ENCODE measurements around the gene ISG15.
"Not testable (repeated sequence)": the region's sequence is repeated elsewhere in the genome, so short reads cannot be mapped to it uniquely, and the experiment has no call there.

Gene ISG15

DNA sequence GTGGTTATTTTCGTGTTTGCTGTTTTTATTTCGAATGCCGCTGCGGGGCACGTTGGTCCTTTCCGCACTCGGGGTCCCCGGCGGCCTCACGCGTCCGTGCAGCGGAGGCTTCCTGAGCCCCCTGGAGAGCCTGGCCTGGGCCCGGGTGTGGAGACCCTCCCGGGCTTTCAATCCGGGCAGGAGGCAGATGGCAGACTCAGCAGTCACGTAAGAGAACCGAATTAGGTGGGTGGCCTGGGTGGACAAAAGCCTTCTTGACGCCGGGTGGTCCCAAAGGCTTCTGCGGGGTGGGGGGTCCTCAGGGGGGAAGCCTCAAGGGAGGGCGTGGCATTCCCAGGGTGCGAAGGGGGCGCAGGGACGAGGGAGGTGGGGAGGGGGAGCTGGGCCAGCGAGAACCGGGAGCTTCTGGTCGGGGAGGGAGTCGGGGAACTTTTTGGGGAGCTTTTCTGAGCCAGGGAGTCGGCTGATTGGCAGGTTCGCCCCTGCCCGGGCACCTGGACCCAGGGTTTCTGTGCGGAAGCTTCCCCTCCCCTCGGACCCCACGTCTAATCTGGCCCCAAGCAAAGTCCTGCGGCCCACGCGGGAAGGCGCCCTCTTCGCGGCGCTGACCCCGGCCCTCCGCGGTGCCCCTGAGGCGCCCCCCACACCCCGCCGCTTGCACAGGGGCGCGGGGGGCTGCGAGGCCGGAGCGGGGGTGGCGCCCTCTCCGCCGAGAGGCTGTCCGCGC lies 12.1 kb upstream of the ISG15 start:
- Histone ChIP-seq H3K4me1 (ENCODE audit: control insufficient read depth, insufficient read depth, low read length, poor library complexity, severe bottlenecking) (peaks cover 51% of the 10 kb centered on the region), H3K4me3 (ENCODE audit: insufficient read depth, low read depth, low read length, poor library complexity, severe bottlenecking) (peak overlapping the region; percentile 45), H3K9me3 (ENCODE audit: control insufficient read depth, low read length) (no peaks in the 10 kb centered on the region), H3K27me3 (replicated peaks; ENCODE audit: control insufficient read depth, insufficient read depth, low read length, poor library complexity, severe bottlenecking) (peaks cover 90% of the 10 kb centered on the region), H3K27ac (ENCODE audit: insufficient read depth, low read length, poor library complexity, severe bottlenecking) (no peak overlapping the region), H3K36me3 (ENCODE audit: control insufficient read depth, insufficient read depth, low read length) (no peaks in the 10 kb centered on the region)
- DNase-seq = no peak

DNA sequence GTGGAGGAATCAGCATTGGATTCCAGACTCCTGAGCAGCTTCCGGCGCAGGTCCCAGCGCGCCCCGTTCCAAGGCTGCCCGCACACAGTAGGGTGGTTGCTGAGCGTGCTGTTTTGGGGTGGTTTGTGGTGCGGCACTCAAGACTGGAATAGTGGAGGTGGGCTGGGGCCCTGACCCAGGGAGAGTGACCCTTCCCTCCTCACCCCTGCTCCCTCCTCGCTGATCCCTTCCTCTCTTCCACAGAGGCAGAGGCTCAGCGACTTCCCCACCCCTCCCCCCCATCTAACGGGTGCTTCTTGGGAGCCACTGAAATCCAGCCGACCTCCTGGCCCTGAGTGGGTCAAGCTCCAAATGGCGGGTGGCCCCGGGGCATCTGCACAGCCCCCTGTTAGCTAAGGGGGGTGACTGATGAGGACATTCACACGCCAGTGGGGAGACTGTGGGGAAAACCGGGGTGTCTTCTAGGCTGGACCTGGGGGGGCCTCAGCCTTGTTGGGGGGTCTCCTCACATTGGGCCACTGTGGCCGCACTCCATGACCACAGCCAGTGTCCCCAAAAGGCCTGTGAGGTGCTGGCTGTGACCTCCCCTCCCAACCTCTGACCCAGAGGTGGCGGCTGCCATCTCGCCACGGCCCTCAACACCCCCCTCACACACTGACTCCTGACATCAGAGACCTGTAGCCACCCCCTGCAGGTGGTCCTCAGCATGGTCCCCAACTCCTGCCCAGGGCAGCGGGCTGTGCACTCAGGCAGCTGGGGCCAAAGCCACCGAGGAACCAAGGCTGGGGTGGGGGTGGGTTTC lies 9.5 kb upstream of the ISG15 start:
- no peak for DNase-seq
- Histone ChIP-seq H3K9me3 (ENCODE audit: control insufficient read depth, low read length) (no peaks in the 10 kb centered on the region), H3K4me3 (ENCODE audit: insufficient read depth, low read depth, low read length, poor library complexity, severe bottlenecking) (no peak overlapping the region), H3K4me1 (ENCODE audit: control insufficient read depth, insufficient read depth, low read length, poor library complexity, severe bottlenecking) (peaks cover 41% of the 10 kb centered on the region), H3K36me3 (ENCODE audit: control insufficient read depth, insufficient read depth, low read length) (no peaks in the 10 kb centered on the region), H3K27me3 (replicated peaks; ENCODE audit: control insufficient read depth, insufficient read depth, low read length, poor library complexity, severe bottlenecking) (peaks cover 72% of the 10 kb centered on the region), H3K27ac (ENCODE audit: insufficient read depth, low read length, poor library complexity, severe bottlenecking) (no peak overlapping the region)

DNA sequence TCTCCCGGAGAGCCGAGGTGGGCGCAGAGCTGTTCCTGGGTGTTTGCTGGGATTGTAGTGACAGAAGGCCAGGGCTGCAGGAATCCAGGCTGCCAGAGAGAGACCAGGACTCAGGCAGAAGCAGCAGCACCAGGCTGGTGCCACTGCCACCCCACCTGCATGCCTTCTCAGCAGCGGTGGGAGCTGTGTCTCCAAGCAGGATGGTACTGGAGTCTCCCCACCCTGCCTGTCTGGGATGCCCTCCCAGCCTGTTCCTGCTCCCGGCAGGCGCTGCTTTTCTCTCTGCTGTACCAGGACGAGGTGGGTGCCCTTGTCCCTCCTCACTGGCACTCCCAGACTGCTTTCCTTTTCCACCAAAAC lies 8.9 kb upstream of the ISG15 start:
- no peak overlapping the region for H3K4me3 ChIP-seq (ENCODE audit: insufficient read depth, low read depth, low read length, poor library complexity, severe bottlenecking)
- no peak overlapping the region for H3K27ac ChIP-seq (ENCODE audit: insufficient read depth, low read length, poor library complexity, severe bottlenecking)
- no peaks in the 10 kb centered on the region for H3K36me3 ChIP-seq (ENCODE audit: control insufficient read depth, insufficient read depth, low read length)
- H3K4me1 ChIP-seq (ENCODE audit: control insufficient read depth, insufficient read depth, low read length, poor library complexity, severe bottlenecking) = peaks cover 35% of the 10 kb centered on the region
- DNase-seq = no peak
- H3K9me3 ChIP-seq (ENCODE audit: control insufficient read depth, low read length) = no peaks in the 10 kb centered on the region
- H3K27me3 ChIP-seq (replicated peaks; ENCODE audit: control insufficient read depth, insufficient read depth, low read length, poor library complexity, severe bottlenecking) = peaks cover 66% of the 10 kb centered on the region

DNA sequence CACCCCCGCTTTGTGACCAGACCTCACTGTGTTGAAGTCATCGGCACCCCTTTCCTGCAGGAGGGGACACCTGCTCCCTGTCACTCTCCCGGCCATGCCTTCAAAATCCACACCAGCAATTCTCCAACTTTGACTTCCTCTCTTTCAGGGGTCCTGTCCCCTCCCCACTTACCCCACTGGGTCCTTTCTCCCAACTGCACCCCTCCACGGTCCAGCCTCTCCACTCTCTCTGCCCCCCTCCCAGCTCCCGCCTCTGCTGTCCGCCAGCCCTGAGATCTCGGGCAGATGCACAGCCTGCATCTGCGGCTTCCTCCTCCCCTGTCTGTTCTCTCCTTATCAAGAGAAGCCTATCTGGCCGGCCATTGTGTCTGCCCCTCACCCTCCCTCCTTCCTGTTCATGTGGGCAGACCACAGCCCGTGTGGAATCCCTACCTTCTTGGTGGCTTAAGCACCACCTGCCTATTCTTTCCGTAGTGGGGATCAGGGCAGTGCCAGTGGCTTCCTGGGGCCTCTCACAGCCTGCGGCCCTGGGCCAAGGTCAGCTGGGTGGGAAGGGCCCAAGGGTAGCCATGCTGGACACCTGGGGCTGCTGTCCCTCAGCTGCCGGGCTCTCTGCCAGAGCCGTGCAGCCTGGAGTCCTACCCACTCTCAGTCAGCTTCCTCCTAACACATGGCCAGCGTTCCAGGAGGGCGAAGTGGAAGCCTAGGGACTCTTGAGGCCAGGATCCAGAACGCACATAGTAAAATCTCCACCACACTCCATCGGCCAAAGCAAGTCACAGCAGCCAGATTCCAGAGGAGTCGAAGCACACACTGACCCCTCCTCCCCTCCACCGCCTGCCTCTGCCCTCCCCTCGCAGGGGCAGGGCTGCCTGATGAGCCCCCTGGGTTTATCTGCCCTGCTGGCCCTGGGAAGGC lies 8.3 kb upstream of the ISG15 start:
- no peak for DNase-seq
- Histone ChIP-seq H3K9me3 (ENCODE audit: control insufficient read depth, low read length) (no peaks in the 10 kb centered on the region), H3K4me3 (ENCODE audit: insufficient read depth, low read depth, low read length, poor library complexity, severe bottlenecking) (no peak overlapping the region), H3K27me3 (replicated peaks; ENCODE audit: control insufficient read depth, insufficient read depth, low read length, poor library complexity, severe bottlenecking) (peaks cover 62% of the 10 kb centered on the region), H3K36me3 (ENCODE audit: control insufficient read depth, insufficient read depth, low read length) (no peaks in the 10 kb centered on the region), H3K27ac (ENCODE audit: insufficient read depth, low read length, poor library complexity, severe bottlenecking) (no peak overlapping the region), H3K4me1 (ENCODE audit: control insufficient read depth, insufficient read depth, low read length, poor library complexity, severe bottlenecking) (peaks cover 31% of the 10 kb centered on the region)

DNA sequence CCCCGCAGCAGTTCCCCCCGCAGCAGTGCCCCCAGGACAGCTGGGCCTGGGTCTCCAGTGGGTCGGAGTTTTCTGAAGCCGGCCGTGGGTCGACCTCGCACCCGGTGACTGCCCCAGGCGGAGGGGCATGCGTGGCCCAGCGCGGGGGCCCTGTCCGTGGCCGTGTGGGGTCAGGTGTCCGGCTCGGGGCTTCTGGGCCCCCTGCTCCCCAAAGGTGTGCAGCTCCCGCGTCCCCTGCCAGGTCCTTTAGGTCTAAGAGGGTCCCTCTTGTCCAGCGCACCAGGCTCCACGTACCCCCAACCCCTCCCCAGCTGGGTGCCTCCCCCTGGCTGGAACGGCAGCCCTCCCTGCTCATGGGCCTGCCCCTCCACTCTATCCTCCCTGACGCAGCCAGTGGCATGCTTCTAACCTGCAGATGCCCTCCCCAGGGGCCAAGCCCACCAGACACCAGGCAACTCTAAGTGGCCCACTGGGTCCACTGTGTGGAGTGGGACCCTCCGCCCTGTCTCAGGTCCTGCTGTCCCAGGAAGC lies 7.5 kb upstream of the ISG15 start:
- Histone ChIP-seq H3K36me3 (ENCODE audit: control insufficient read depth, insufficient read depth, low read length) (no peaks in the 10 kb centered on the region), H3K4me1 (ENCODE audit: control insufficient read depth, insufficient read depth, low read length, poor library complexity, severe bottlenecking) (peaks cover 23% of the 10 kb centered on the region), H3K27ac (ENCODE audit: insufficient read depth, low read length, poor library complexity, severe bottlenecking) (no peak overlapping the region), H3K4me3 (ENCODE audit: insufficient read depth, low read depth, low read length, poor library complexity, severe bottlenecking) (no peak overlapping the region), H3K27me3 (replicated peaks; ENCODE audit: control insufficient read depth, insufficient read depth, low read length, poor library complexity, severe bottlenecking) (peaks cover 54% of the 10 kb centered on the region), H3K9me3 (ENCODE audit: control insufficient read depth, low read length) (no peaks in the 10 kb centered on the region)
- no peak for DNase-seq

DNA sequence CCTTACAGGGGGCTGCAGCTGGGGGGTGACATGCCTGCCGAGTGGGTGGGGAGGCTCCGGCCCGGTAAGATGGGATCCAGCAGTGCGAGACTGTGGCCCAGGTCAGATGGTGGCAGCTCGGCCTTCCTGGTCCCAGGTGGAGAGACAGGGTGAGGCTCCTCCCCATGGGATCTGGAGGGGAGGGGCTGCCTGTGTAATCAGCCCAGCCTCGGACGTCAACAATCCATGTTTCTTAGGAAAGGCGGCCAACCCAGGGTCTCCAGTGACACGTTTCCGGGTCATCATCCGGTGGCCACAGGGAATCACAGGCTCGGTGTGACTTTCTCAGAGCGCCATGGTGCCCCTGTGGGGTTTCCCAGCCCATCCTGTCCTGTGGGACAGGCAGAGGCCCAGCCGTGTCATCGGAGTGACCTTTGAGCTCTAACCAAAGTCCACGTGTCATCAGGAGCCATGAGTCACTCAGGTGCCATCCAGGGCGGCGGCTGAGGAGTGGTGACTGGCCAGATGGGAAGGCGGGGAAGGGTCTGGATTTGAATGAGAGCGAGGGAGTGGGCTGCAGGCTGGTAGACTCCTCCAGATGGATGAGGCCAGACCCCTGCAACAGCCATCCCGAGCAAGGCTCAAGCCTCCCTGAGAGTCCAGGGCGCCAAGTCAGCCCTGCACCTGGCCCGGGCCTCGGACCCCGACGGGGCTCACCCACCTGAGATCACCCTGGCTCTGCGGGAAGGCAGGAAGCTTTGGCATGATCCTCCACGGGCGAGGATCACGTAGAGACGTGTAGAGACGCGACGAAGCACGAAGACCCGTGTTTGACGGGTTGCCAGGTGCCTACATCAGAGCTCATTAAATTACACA lies 6.8 kb upstream of the ISG15 start:
- Histone ChIP-seq H3K36me3 (ENCODE audit: control insufficient read depth, insufficient read depth, low read length) (no peaks in the 10 kb centered on the region), H3K27ac (ENCODE audit: insufficient read depth, low read length, poor library complexity, severe bottlenecking) (no peak overlapping the region), H3K4me3 (ENCODE audit: insufficient read depth, low read depth, low read length, poor library complexity, severe bottlenecking) (no peak overlapping the region), H3K4me1 (ENCODE audit: control insufficient read depth, insufficient read depth, low read length, poor library complexity, severe bottlenecking) (peaks cover 16% of the 10 kb centered on the region), H3K27me3 (replicated peaks; ENCODE audit: control insufficient read depth, insufficient read depth, low read length, poor library complexity, severe bottlenecking) (peaks cover 47% of the 10 kb centered on the region), H3K9me3 (ENCODE audit: control insufficient read depth, low read length) (no peaks in the 10 kb centered on the region)
- DNase-seq = no peak

DNA sequence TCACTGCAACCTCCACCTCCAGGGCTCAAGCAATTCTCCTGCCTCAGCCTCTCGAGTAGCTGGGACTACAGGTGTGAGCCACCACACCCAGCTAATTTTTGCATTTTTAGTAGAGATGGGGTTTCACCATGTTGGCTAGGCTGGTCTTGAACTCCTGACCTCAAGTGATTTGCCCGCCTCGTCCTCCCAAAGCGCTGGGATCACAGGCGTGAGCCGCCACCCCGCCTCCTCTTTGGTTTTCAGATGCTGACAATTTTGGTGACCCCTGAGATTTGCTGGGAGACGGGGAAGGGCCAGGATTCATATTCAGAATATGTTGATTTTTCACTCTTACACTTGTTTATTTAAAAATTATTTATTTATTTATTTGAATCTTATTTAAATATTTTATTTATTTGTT lies 3.2 kb upstream of the ISG15 start:
- Histone ChIP-seq H3K4me1 (ENCODE audit: control insufficient read depth, insufficient read depth, low read length, poor library complexity, severe bottlenecking) (peaks cover 19% of the 10 kb centered on the region), H3K27me3 (replicated peaks; ENCODE audit: control insufficient read depth, insufficient read depth, low read length, poor library complexity, severe bottlenecking) (peaks cover 14% of the 10 kb centered on the region)
- not testable (repeated sequence) for H3K36me3 ChIP-seq (ENCODE audit: control insufficient read depth, insufficient read depth, low read length); DNase-seq; H3K27ac ChIP-seq (ENCODE audit: insufficient read depth, low read length, poor library complexity, severe bottlenecking); H3K9me3 ChIP-seq (ENCODE audit: control insufficient read depth, low read length); H3K4me3 ChIP-seq (ENCODE audit: insufficient read depth, low read depth, low read length, poor library complexity, severe bottlenecking)

DNA sequence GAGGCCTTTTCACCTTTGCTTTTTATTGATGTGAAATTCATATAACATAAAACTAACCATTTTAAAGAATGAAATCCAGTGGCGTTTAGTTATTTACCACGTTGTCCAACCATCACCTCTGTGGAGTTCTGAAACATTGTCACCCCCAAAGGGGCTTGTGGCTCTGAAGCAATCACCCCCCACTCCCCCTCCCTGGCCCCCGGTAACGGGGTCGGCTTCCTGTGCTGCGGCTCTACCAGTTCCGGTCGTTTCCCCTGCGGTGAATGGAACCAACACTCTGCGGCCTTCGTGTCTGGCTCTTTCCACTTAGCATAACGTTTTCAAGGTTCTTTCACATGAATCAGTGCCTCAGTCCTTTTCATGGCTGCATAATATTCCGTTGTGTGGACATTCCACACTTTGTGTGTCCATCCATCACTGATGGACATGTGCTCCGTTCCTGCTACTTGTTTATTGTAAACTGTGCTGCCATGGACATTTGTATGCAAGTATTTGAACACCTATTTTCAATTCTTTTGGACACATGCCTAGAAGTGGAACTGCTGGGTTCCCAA lies 1.8 kb upstream of the ISG15 start:
- H3K27me3 ChIP-seq (replicated peaks; ENCODE audit: control insufficient read depth, insufficient read depth, low read length, poor library complexity, severe bottlenecking) = peaks cover under 1% of the 10 kb centered on the region
- H3K4me1 ChIP-seq (ENCODE audit: control insufficient read depth, insufficient read depth, low read length, poor library complexity, severe bottlenecking) = peaks cover 17% of the 10 kb centered on the region
- H3K9me3 ChIP-seq (ENCODE audit: control insufficient read depth, low read length) = no peaks in the 10 kb centered on the region
- no peaks in the 10 kb centered on the region for H3K36me3 ChIP-seq (ENCODE audit: control insufficient read depth, insufficient read depth, low read length)
- H3K4me3 ChIP-seq (ENCODE audit: insufficient read depth, low read depth, low read length, poor library complexity, severe bottlenecking) = no peak overlapping the region
- DNase-seq = no peak
- H3K27ac ChIP-seq (ENCODE audit: insufficient read depth, low read length, poor library complexity, severe bottlenecking) = no peak overlapping the region

DNA sequence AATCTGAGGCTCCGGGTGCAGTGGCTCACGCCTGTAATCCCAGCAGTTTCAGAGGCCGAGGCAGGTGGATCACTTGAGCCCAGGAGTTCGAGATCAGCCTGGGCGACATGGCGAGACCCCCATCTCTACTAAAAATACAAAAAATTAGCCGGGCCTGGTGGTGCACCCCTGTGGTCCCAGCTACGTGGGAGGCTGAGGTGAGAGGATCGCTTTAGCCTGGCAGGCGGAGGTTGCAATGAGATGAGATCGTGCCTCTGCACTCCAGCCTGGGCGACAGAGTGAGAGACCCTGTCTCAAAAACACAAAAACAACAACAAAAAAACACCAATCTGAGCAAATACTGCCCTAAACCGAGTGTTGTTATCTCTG lies 577 bp upstream of the ISG15 start:
- not testable (repeated sequence) for H3K27me3 ChIP-seq (replicated peaks; ENCODE audit: control insufficient read depth, insufficient read depth, low read length, poor library complexity, severe bottlenecking); DNase-seq; H3K36me3 ChIP-seq (ENCODE audit: control insufficient read depth, insufficient read depth, low read length); H3K9me3 ChIP-seq (ENCODE audit: control insufficient read depth, low read length)
- H3K27ac ChIP-seq (ENCODE audit: insufficient read depth, low read length, poor library complexity, severe bottlenecking) = peak overlapping the region; percentile 80
- peak overlapping the region; percentile 86 for H3K4me3 ChIP-seq (ENCODE audit: insufficient read depth, low read depth, low read length, poor library complexity, severe bottlenecking)
- peaks cover 17% of the 10 kb centered on the region for H3K4me1 ChIP-seq (ENCODE audit: control insufficient read depth, insufficient read depth, low read length, poor library complexity, severe bottlenecking)

All from effector memory CD4-positive, alpha-beta T cell (primary cell).